HG02852 (cell line): Measurements from ENCODE around the gene OTX1.

ENCODE experiments used
- ATAC-seq: cut with Tn5 transposase; IDR thresholded peaks from one replicate; pipeline ENCODE4 v1.9.1; 2021; ENCODE audit warnings: mild to moderate bottlenecking, moderate library complexity; ENCODE audit not compliant: unreplicated experiment

The OTX1 gene

DNA sequence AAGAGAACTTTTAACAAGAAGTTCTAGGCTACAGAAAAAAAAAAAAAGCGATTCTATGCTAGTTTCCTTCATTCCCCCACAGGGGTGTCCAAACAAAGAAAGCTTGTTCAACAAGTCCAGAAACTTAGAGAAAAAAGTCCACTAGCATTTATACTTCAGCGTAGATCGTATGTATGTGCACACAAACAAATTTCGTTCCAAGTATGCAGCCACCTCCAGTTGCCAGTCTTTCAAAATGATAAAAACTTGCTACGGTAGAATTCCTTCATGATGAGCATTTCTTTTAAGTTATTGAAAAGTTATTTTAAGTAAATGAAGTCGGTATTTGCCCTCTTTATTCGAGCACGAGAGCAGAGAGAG, 3.7 kb upstream of the OTX1 start:
- ATAC-seq: no peak

DNA sequence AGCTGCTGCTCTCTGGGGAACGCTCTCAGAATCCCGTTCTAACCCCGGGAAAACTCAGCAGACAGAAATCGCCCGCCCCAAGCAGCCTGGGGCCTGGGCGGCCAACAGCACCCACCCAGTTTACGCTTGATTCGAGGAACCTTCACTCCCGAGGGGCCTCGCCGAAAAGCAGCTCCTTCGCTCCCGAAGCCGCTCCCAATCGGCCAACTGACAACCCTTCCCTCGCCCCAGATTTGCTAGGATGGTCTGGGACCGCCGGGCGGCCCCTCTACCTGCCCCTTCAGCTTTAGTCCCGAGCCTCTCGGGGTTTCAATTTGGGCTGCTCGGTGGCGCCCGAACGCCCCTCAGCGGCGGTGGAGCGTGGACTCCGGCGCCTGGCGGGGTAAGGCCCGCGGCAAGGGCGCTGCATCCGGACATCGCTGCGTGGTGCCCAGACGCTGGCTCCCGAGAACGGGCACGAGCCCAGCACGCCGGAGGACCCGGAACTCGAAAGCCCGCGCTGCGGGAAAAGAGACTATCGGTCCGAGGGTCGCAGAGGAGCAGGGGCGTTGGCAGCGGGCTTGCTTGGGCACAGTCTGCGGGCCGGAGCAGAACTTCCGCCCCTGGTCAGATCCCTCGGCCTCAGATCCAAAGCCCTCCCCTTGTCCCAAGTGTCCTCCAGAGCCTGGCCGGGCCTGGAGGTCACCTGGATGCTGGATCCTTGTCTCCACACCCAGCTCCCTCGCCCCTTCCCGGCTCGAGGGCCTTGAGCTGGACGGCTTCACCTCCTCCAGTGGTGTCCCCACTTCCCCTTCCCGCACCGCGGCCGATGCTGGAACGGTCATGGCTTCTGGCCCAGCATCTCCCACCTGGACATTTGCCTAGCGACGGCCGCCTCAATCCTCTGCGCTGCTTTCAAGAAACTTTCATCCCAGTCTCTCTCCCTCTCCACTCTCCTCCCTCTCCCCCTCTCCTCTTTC, 3.0 kb upstream of the OTX1 start:
- ATAC-seq: no peak

DNA sequence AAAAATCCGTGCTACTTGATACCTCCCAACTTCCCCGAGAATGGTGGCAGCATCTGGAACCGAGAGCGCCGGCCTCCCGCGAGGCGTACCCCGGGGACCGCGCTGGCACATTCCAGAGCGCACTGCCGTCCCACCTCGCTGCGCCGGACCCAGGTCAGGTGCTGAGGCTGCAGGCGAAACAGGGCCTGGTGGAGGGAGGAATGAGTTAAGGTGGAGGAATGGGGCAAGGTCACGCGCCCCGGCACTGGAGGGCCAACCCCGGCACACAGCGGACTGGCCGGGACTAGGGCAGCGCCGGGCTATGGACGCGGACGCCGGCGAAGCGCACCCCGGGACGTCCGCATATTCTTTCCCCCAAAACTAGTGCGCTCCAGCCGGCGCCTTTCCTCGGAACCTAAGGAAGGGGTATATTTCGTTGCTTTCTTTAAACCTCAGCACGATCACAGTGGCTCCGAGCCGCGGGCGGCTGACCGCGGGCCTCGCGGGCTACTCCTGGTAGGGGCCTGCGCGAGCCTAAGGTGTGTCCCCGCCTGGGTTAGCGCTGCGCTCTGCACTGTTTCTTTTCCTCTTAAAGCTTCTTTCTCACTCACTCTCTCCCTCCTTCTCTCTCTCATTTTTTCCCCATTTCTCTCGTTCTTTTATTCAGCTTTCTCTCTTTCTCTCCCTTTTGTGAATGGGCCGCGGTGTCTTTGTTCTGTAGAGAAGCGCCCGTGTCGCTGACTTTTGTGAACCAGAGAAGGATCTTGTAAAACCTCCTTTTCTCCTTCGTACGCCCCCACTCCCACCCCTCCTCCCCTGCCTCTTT, 2.1 kb upstream of the OTX1 start:
- ATAC-seq: no peak

DNA sequence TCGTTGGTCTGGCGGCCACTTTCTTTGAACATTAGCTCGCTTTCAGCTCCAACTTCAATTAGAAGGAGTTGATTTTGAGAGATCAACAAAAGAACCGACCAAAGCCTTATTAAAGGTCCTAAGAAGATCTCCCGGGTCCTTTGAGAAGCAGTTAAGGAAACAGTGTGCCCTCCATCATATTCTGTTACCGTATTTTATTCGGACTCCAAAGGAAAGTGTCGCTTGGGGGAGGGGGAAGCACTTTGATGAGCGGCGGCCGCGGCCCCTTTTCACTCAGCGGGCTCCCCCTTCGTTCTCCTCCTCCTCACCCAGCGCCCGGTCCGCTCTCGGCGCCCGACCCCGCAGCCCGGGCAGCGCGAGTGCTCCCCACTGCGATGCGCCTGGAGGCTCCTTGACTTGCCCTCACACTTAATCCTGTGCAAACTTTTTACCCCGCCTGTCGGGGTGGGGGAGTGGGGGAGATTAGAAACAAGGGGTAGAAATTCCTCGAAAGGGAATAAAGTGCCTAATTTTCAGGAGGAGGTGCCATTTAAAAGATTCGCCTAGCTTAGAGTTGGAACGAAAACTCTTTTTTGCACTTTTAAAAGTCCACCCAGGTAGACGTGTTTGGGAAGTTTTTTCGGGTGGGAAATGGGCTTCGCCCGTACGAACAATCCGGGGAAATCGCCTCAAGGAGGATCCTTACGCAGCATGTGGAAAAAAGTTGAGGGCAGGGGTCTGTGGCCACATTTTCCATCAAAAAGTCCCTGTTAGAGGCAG, 1.2 kb upstream of the OTX1 start:
- no peak for ATAC-seq

DNA sequence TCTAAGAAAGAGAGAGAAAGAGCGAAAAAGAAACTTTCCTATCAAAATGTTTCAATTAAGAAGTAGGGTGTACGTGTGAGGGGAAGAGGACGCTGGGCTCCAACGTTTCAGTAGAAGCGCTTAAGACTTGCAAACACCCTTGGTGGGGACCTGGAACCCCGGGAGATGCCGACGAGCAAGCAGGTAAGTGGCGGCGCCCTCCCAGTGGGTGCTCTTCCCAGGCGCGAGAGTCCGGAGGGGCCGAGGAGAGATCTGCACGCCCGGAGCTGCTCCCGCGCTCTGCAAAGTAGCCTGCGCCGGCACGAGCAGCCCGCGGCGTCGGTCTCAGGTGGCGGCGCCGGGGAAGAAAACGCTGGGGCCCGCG, 678 bp upstream of the OTX1 start:
- ATAC-seq: no peak

DNA sequence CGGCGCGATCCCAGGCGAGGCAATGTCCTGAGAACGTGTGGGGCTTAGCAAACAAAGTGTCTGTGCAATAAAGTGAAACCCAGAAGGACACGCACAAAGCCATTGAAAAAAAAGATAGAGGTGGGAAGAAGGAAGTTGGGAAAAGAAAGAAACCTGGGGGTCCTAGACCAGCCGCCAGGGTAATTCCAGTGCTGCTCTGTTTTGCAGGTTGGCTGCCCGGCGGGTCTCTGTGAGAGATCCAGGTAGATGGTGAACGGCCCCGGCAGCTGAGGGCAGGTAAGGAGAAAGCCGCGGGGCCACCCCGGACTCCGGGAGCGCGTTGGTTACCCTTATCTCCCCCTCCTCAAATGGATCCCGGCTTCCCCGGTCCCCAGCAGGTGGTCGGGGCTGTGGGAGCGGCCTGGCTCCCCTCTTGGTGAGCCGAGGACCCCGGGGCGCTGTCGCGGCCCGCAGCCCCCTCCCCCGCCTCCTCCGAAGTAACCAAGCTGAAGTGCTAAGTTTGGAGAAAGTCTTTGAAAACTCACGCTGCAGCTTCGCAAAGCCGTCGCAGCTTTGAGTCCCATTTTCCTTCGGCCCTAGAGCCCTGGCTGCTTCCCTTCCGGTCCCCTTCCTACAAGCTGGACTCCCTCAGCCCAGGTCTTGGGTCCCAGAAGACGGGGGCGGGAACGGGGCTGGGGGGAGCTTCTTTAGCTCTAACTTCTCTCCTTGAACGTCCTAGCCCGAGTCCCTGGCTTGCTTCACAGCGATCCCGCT, 588 bp downstream of the OTX1 start:
- ATAC-seq: no peak

DNA sequence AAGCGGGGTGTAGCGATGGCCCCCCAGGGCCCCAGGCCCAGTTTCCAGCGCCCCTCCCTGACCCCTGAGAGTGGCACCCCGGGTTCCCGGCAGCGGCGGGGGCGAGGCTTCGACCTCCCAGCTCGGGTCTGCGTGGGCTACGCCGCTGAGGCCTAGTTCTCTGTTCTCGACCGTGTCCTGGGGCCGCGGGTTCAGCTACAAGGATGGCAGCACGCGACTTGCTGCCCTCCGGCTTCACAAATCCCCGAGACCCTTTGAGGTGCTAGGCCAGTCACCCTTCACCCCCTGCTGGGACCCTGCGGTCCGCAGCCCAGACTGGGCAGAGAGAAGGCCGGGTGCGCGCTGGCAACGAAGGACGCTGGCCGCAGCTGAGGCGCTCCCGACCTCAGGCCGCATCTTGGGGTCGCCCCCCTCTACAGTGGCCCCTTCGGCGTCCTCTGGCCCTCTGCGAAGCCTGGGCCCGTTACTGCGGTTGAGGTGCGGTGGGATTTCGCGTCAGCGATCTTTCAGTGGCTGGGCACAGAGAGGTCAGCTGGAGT, 1.2 kb downstream of the OTX1 start:
- ATAC-seq: no peak

DNA sequence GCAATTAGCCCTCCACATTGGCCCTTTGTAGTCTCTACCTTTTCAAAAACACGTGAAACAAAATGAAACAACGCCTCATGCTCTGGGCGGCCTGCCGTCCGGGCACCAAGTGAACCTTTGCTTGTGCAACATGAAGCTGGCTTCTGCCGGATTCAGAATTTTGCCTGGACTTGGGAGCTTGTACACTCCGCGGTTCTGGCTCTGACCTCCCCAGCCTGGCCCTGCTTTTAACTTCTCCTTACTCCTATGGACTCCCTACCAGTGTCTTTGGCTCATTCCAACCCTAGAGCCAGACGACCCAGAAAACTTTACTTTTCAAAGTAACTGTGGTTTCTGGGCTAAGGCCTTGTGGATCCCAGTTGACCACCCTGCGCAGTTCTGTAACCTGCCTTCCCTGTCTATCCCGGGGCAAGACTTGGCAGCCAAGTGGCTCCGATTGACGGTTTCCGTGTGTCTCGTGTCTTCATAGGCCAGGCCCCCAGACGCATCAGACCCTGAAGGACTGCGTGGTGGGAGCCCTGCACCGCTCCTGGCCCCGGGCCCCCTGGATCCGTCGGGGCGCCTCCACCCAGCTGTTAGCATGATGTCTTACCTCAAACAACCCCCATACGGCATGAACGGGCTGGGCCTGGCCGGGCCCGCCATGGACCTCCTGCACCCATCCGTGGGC, 1.9 kb downstream of the OTX1 start:
- ATAC-seq: no peak

DNA sequence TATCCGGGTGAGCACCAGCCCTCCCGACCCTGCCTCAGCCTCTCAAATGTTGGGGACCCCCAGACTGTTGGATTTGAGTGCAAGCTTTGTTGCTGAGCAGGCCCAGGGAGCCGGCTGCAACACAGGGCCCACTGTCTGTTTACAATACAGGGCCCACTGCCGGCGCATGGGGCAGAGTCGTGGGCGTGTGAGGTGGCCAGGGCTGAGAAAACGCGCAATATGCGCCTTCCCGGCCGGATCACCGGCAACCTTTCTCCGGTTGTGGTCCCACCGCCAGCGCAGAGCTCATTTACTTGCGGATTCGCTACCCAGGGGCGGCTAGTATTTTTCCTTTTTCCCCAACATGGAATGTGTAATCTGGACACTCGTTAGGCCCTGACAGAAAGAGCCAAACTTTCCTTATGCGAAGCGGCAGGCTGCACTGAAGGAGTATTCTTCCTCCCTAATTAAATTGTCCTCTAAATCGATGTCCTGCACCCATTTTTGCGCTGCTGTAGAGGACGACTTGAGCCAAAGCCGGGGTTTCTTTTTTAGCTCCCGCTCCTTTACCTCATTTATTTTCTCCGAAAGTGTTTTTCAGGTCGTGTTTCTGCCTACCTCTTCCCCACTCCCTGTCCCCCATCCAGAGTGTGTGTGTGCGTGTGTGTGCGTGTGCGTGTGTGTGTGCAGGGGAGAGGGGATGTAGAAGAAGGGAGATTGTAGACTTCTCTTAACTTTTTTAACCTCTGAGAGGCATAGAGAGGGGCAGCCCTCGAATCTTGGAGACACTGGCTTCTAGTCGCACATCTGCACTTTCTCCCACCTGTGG, 2.7 kb downstream of the OTX1 start:
- no peak for ATAC-seq

DNA sequence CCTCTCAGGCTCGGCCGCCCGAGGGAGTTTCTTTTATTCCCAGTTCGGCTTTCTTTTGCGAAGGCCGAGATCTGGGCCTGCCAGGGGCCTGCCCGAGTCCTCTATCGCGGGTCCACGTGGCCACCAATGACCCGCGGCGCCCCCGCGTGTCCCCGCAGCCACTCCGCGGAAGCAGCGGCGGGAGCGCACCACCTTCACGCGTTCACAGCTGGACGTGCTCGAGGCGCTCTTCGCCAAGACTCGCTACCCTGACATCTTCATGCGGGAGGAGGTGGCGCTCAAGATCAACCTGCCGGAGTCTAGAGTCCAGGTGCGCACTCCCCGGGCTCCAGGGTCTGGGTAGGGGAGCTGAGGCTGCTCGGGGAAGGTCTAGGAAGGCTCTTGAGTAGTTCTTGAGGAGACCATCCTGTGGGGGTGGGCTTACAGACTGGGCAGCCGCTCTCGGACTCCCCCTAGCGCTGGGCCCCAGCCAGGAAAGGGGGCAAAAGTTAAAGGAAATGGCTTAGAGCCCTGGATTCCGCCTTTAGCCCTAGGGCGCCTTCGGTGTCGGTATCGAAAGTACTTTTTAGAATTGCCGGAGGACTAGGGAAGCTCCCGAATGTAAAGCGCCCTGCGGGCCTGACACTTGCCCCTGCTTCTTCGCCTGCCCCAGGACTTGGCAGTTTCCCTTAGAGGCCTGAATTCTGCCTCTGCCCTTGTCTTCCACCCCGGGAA, 3.4 kb downstream of the OTX1 start:
- ATAC-seq: no peak

DNA sequence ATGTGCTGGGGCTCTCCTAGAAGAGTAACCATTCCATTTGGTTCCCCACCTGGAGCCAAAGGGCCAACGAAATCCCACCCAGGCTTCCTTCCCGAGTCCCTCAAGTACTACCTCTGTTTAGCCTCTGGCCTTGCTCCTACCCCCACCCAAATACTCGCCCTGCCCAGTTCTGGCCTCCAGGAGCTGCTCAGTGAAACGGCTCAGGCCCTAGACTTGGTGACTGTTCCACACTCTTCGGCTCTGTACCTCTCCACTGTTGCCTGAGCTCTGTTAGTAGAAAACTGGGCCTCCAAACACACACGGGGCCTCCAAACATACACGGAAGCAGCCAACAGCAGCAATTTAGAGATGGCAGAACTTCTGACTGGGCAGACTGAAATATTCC, 4.2 kb downstream of the OTX1 start:
- ATAC-seq: no peak

DNA sequence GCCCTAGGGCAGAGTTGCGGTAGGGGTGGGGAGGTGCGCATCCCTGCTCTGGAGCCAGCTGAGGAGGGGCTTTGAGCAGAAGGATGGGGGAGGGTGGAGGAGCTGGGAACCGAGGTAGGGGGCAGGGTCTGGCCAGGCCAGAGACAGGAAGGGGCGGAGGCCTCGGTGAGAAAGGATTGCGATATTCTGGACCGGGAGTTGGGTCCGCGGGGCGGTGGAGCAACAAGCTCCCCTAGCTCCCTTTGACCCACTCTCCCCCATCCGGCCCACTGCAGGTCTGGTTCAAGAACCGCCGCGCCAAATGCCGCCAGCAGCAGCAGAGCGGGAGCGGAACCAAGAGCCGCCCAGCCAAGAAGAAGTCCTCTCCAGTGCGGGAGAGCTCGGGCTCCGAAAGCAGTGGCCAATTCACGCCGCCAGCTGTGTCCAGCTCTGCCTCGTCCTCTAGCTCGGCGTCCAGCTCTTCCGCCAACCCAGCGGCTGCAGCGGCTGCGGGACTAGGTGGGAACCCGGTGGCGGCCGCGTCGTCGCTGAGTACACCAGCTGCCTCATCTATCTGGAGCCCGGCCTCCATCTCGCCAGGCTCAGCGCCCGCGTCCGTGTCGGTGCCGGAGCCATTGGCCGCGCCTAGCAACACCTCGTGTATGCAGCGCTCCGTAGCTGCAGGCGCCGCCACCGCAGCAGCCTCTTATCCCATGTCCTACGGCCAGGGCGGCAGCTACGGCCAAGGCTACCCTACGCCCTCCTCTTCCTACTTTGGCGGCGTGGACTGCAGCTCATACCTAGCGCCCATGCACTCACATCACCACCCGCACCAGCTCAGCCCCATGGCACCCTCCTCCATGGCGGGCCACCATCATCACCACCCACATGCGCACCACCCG, 4.8 kb downstream of the OTX1 start:
- ATAC-seq: no peak

DNA sequence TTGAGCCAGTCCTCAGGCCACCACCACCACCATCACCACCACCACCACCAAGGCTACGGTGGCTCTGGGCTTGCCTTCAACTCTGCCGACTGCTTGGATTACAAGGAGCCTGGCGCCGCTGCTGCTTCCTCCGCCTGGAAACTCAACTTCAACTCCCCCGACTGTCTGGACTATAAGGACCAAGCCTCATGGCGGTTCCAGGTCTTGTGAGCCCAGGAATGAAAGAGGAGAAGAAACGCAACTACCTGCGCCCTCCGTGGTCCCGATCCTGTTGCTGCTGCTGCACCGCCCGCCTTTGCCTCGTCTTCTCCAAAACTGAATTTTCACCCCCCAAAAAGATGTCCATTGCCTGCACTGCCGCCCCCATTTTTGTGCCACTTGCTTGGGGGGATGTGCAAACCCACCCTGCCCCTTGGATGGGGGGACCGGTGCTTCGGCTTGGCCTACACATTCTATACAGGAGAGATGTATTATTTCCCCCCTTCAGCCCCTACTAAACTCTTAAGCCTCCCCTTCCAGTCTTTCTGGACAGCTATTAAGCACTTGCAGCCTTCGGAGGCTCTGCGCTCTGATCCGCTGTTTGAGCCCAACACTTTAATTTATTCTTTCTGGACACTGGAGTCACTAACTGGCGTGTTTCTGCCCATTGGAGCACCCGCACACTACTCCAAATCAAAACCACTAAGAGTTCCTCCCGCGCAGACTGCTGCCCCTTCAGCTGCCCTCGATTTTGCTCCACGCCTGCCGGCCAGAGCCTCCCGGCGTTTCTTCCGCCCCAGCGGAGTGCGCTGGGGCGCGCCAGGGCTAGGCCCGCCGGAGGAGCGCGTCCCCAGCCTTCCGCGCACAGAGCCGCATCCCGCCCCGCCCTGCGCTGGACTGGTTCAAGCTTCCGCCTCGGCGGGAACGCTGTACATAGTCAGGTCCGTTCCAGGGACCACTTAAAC, 5.7 kb downstream of the OTX1 start:
- ATAC-seq: peak; percentile 45

DNA sequence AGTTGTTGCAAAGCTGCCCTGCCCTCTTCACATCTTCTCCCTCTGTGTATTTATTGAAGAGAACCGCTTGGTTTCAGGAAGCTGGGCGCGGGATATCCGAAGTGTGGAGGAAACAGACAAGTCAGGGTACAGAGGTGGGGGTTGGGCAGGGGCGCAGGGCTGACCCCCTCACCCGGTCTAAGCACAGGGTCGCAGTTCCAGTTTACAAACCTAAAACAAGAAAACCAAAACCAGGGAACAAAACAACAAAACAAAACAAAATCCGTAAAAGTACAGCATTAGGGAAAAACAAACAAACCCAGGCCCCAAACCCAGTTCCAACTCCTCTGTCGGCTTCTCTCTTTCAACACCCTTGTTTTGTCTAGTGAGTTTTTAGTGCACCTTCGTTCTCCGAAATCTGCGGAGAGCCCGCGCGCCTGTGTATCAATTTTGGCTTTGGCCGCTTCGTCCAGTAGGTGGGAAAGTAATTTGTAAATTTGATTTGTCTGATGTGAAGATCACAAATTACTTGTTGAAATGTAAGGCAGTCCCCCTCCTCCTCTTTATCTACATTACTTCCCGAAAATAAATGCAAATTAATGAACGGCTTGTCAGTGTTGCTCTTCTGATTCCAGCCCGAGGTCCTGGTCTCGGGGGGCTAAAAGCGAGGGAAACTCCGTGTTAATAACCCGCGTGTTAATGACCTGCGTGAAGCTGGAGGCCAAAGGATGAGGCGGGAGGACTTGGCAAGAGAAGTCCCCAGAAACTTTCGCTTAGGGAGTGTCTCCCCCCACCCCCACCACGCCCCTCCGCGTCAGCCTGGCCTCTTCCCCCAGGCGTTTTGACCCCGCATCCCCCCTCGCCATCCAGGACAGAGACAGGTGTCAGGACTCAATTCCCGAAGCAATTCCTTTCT, 6.9 kb downstream of the OTX1 start:
- ATAC-seq: no peak

DNA sequence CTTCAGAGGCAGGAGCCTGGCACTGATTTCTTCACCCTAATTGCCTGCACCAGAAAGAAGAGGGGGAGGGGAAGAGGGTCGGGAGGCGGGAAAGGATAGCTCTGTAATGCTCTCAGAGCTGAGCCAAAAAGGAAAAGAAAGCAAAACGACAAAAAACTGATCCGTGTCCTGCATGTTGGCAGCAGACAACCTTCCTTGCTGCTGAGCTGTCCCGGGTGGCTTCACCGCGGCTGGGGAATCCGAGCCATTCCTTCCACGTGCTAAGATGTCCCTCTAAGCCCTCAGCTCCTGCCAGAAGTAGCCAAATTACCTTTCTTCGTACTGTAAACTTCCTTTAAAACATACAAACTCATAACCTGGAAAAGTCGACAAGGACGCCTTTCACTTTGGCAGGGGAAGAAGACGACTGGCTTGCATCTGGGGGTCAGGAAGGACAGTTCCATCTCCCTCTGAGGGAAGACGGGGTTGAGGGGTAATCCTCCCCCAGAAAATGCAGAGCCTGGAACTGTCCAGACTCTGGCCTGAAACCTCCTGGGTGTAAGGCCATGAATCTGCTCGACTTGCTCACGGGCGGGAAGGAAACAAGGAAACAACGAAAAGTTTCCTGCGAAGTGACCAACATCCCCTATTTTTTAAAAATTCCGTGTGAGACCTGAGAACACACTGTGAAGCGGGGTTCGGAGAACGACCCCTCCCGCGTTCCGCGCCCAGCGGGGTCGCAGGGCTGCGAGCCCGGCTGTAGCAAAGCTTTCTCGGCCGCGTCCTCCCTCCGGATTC, 7.7 kb downstream of the OTX1 start:
- no peak for ATAC-seq
